Ramos (cell line): ENCODE measurements around the gene RIT2.

Source experiments
- in situ Hi-C: fragments of 300-500 bp; cut with MboI; formaldehyde crosslinking; loops from one replicate; pipeline ENCODE4 v1.14.3; 2022; ENCODE audit warnings: low sequenced_read_pairs; ENCODE audit not compliant: unreplicated experiment

The RIT2 gene

DNA sequence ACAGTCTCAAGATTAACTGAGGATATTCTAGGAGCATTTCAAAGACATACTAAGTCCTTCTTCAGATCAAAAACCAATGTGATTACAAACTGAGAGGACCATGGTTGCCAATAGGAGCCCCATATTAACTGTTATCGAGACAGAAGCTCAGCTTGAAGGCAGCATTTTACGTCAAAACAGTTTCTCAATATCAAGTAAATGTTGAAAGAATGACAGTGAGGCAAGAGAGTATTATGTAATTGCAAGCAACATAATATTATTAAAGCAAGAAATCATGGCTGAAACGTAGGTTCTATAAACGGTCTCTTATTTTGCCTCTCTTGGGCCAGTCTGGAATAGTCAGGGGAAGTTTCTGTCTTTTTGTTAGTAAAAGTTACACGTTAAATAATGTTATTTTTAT, 22.9 kb downstream of the RIT2 start:
- in situ Hi-C loops, result no loop called here

DNA sequence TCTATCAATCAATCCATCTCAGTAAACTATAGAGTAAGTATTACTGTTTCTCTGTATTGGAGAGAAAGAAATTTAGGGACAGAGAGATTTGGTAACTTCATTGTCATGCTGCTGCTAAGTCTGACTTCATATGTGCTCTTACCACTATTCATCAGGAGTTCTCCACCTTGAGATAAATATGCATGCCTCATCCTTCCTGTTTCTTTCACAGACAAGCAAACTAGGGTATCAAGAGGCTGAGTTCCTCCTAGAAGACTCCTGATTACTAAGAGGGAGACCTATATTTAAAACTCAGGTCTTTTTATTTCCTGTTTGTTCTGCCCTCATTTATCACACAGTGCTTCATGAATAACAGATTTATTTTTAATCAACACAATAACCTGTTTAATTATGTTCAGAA, 34.1 kb downstream of the RIT2 start:
- in situ Hi-C loops, result no loop called here

DNA sequence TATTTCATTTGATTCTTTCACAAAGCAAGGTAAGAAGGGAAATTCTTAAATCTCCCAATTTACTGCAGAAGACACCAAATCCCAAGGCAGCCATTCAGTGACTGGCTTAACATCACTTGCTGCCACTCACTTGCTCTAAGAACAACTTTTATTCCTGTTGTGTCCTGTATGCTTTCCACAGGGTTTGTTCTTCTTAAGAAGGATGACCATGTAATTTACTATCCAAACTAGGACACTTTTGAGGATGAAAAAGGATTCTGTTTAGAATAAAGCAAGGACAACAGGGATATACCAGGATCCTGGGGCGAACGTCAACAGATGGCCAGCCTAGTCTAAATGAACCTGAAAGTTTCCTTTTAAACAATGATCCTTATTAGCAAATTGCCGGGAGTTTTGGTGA, 34.8 kb downstream of the RIT2 start:
- in situ Hi-C loops, result no loop called here

DNA sequence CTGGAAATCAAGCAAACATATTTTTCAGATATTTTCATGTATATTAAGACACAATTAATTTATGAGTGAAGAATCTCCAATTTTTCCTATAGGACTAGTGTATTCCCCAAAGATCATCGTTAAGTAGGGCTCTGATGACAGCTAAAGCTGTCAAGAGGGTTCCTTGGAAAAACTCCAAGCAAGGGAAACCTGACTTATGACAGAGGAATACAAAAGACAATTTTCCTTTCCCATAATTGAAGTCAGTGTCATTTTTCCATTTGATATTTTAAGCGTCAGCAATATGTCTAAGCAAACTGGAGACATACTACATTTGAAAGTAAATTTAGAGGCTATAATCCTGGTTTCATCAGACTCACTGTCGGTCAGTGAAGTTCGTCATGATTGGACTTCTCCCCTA, 36.1 kb downstream of the RIT2 start:
- in situ Hi-C loops, result no loop called here

DNA sequence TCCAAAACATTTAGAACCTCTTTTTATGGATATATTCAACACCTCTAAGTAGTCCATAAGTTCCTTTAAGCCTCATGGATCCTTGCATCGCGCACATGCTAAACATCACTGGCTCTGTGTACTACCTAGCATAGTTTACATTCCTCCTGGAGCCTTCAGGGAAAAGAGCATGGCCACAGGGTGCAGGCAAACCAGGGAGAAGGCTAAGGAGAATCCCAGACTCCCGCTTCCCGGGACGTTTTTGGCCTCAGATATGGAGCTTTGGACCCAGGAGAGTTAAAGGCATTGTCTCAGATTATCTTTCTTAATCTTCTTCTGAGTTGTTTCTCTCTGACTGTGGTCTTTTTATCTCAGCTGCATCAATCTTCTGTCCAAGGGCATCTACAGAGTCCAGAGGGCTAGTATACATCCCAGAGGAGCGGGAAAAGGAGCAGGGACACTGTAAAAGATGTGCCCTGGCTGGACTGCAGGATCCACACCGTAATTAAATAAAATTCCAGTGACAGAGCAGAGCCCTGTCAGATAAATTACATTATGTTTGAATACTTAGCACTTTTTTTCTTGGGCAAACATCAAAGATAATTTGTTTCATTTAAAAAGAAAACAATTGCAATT, 36.9 kb downstream of the RIT2 start:
- in situ Hi-C loops, result no loop called here

DNA sequence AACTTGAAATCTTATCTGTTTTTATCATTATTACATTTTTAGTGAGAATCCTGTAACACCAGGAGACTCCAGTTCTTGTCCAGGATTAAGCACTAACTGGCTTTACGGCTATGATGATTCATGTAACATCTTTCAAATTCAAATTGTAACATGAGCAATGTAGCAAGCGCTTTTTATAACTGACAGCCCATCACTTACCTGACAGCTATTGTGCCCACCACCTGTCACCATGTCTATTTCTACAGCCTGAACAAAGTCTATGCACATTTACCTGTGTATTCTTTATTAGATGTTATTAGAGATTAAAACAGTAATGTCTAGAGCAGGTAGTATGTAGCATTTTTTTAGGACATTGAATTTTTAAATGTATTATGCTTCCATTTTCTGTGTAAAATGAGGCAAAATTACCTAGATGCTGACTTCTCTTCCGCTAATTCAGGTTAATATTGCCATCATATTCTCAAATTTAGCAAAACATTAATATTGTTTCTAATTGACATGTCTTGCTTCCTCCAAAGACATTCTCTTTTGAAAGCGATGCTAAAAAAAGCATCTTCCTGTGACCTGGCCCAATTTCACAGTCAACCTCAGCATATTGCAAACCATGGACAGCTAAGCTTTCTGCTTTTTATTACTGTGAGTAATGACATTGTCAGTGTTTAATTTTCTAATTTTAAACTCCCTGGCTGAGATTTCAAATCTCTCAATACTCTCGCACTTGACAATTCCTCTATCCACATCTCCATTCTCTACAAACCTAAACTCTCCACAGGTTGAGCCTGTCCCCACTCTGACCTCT, 37.8 kb downstream of the RIT2 start:
- in situ Hi-C loops, result no loop called here

DNA sequence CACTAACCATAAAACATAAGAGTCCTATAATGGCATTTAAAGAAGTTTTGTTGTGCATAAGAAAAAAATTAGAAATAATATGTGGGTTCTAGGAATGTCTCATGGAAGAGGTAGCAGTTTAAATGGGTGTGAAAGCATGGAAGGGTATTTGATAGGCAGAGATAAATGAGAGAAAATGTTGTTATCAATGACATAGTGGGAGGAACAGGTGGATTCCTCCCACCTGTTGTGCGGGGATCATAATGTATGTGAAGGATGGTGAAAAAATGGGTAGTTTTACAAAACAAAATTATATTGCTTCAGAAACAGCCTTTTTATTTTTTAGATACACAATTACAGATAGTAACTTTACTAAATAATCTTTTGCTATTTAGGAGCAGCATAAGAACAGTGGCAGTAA, 41.7 kb downstream of the RIT2 start:
- in situ Hi-C loops, result no loop called here

DNA sequence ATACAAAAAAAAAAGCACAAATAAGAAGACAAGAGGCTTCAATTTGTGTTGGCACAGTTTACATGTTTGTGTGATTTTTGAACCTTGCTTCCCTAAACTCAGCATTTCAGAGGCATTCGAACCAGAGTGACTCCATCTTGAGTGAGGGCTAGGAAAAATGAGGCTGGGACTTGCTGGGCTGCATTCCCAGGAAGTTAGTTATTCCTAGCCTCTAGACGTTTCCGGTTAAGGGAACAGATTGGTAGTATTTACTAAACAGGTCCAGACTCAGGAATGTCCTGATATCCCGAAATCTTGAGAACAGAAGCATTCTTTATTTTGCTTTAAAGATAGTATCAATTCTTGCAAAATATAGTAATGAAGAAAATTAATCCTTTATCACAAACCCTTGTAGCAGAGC, 46.7 kb downstream of the RIT2 start:
- in situ Hi-C loops, result no loop called here

DNA sequence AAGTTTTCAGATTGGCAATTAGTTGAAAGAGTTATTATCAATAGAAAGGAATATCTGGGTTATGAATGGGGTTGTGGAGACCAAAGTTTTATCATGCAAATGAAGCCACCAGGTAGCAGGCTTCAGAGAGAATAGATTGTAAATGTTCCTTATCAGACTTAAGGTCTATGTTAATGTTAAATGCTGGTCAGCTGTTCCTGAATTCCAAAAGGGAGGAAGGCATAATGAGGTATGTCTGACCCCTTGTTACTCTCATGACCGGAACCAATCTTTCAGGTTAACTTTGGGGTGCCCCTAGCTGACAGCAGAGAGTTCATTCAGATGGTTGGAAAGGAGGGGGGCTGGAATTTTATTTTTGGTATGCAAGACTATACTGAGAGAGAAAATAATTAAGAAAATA, 47.9 kb downstream of the RIT2 start:
- in situ Hi-C loops, result no loop called here

DNA sequence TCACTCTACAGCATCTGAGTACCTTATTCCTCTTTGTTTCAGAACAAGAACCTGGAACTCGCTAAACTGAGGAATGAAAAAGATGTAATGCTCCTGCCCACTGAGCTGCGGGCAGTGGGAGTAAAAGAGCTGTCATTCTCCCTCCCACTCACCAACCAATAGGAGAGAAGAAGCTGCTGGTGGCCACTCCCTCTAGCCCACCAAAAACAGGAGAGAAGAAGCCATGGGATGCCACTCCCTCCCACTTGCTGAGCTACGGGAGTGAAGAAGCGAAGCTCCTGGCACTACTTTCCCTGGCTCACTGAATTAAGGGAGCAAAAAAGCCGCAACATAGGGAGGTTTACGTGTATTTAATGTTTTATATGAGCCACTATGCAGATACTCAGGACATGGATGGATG, 53.7 kb downstream of the RIT2 start:
- in situ Hi-C loops, result no loop called here

DNA sequence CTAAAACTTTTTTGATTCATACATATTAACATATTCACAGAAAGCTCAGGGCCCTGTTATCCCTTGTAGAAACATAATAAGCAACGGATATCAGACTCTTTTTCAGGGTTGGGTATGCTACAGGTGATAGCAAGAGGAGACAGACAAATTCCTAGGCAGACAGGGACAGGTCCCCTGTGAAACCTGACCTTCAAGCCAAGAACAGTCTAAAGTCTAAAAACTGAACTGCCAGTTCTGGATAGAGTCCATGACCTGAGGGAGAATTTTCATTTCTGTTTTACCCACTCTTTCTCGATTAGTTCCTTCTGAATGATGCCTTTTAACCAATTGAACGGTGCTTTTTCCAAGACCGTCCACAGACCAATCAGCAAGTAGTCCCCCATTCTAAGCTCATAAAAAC, 54.2 kb downstream of the RIT2 start:
- in situ Hi-C loops, result no loop called here

DNA sequence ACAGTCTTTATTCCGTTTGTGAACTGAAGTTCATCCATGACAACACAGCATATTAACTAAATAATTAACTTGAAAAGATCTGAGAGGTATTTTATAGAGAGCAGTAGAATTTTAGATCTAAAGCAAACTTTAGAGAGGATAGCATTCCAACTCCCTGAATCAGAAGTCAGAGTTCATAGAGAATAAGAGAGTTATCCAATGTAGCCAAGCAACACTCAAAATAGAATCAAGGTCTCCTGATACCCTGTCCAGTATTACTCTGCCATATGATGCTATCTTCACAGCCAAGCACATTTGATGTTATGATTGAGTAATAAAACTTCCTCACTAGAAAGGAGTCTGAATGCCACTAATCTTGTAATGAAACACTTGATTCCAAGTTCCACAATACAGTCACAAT, 55.5 kb downstream of the RIT2 start:
- in situ Hi-C loops, result no loop called here

DNA sequence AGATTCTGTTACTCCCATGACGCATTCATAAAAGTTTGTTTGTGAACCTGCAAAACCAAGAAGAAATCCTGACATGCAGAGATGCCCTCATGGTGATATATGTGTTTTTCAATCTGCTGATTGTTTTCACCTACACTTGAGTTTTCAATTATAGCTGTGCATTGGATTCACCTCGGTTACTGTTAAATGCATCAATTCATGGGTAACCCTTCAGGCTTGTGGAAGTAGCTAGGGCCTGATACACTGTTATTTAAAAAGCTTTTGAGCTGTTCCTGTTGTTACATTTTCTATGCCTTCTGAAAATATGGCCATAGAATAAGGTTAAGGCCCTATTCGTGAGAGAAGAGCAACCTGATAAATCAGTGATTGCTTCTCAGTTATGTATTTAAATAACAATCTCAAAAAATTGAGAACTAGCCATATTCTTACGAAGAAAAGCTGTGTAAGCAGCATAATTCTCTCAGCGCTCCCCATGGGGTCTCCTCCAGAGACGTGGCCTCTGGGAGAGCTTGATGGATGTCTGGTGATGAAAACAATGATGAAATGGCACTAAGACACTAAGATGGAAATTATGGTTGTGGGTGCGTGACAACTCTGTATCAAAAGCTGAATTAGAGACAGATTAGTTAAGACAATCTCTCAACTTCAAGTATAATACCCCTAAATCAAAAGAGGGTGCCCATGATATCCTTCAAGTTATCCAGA, 60.5 kb downstream of the RIT2 start:
- in situ Hi-C loops, result no loop called here

DNA sequence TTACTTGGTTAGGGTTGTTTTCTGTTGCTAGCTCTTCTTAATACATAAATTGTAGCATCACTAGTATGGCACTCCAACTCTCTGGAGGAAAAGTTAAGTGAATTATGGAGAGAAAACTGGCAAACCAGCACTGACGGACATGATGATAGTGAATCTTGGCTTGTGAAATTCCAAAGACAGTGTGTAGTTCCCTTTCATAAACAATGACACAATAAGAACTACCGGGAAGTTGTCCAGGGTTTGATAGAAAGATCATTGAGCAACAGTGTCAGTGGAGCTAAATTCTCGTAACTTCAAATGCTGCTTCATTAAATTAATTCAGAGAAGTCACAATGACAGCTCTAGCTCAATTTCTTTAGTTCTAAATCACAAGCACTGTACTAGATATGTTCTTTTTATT, 66.5 kb downstream of the RIT2 start:
- in situ Hi-C loops, result no loop called here

DNA sequence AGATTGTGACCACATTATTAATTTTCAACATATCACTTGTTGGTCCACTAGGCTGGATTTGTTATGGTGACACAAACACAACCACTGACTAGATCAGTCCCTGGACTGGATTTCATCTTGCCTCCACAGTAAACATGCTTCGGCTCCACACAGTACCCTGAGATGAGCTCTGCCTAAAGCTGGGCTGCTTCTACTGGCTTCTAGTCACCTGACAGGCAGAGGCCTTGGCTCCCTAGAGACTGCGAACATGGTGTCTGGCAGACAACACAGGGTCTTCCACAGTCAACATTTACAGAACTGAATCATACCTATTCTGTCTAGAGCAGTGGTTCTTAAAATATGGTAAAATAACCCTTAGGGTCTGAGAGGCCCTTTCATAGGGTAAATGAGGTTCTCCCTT, 69.2 kb downstream of the RIT2 start:
- in situ Hi-C loops, result no loop called here

DNA sequence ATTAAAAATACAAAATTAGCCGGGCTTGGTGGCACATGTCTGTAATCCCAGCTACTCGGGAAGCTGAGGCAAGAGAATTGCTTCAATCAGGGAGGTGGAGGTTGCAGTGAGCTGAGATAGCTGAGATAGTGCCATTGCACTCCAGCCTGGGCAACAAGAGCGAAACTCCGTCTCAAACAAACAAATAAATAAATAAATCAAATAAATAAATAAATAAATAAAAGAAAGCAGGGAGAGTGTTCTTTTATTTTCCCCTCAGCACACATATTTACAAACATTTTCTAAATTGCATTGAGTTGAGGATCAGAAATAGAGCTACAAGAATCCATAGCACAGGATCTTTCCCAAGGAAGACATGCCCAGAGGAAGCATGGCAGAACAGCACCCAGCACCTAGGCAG, 71.9 kb downstream of the RIT2 start:
- in situ Hi-C loops, result no loop called here

DNA sequence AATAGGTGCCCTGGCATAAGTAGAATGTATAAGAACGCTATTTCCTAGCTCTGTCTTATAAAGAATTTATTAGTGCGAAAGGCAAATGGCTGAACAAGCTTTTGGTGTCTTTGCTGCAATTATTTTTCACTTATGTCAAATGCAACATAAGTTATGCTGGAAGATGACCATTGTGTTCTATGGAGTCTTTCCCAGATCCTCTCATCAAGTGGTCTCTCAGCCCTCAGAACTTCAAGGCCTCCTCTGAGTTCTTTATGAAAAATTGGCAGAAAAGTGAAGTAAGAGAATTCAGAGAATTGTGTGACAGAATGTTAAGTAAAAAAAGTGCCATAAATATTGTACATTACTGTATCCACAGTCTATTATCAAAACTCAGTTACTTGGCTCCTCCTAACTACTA, 75.2 kb downstream of the RIT2 start:
- in situ Hi-C loops, result no loop called here

DNA sequence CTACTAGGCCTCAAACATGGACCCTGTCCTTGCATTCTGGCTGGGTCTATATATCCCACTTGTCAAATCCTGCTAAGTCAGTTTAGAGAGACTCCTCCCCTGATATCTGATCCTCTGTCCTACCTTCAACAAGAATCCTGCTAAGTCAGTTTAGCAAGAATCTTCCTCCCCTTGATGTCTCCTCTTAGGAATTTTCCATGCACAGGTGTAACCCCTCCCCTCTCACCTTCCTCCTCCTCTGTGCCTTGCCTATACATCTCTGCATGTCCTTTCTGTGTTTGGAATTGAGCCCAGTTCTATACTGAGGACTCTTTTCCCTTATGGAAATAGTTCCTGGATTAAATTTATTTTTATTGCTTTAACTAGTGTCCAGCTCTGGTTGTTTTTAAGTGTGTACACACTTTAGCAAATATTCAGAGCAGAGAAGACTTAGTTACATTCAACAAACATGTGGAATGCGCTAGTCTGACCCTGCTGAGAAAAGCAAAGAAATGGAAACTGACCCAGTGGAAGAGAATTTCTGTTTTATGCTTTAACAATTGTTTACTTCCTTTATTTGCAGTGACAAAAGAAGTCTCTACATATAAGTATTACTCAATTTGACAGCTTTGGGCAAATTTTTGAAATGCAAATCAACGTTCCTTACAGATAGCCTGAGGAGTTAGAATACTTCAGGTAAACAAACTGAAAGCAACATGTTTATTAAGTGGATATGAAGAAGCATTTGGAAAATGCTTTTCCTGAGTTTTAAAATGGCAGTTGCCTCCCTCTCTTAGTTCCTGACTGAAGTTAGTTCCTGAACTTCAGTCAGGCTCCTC, 80.6 kb downstream of the RIT2 start:
- in situ Hi-C loops, result no loop called here

DNA sequence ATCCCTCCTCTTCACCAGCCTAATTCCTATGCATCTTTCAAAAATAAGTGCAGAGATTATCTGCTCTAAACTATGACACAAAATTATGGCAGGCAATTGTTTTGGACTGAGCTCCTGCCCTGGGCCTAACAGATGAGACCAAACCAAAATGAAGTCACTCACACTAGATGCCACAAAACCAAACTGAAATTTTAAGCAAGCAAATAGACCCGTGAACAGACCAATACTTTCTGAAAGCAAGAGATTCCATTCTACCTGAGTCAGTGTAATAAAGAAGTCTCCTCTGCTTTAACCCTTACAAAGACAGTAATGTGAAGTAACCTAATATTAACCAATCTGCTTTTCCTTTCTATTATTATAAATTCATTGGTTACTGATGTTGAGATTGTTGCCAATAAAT, 84.3 kb downstream of the RIT2 start:
- in situ Hi-C loops, result no loop called here

DNA sequence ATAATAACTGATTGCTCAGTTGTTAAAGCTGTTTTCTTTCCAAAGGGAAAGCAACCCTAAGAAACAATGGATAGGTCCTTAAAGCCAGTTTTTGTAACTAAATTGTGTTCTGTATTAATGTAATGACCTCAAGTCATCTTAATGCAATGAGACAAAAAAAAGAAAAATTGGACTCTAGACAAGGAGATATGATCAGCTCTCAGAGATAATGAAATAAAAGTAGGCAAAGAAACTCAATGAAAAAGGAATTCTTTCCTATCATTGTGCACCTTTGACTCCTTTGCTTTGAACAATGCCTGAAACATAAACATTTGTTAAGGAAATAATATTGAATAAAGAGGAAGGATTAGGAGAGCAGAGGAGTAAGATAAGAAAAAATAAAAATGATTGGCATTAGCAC, 86.1 kb downstream of the RIT2 start:
- in situ Hi-C loops, result no loop called here

DNA sequence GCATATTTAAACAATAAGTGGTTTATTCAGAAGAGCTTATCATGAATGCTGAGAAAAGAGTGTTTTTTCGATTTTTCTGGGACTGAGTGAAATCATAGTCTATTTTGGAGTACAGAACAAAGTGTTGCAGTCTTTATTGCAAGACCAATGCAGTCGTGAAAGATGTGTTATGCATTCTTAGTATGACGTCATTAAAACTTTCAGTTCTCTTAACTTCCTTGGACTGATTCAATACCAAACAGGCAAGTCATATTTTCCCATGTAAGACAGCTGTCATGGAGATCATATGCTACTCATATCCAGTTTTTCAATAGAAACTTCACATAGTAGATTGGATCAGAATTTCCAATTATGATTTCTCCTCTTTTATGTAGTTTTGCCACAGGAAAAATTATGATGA, 92.6 kb downstream of the RIT2 start:
- in situ Hi-C loops, result no loop called here
